OCI-LY7 (cell line): Measurements from ENCODE around the gene ATP5PD. TPM values are rescaled to one million over a fixed set of nuclear protein-coding genes. Genes with fewer than 3 reads are reported as not detected.

Experiments
- BruUV-seq: library from RNA; stranded (reverse); fragments of 400-500 nt; replicated peaks from 2 replicates; lab custom pipeline; 2021; lab: Mats Ljungman, UMichigan
- CTCF ChIA-PET: fragments of 300-600 bp; sonication (Branson Sonifier 250); formaldehyde crosslinking; loops from one replicate; lab custom pipeline; 2022; ENCODE audit warnings: antibody characterized with exemption; ENCODE audit not compliant: unreplicated experiment; lab: Charles Lee
- POLR2A ChIA-PET: fragments of 300-600 bp; sonication (Branson Sonifier 250); formaldehyde crosslinking; loops from one replicate; lab custom pipeline; 2022; ENCODE audit warnings: antibody characterized with exemption; lab: Charles Lee
- DNase-seq: peaks from one replicate; pipeline ENCODE4 v3.0.0-alpha.2; 2015; ENCODE audit warnings: low spot score
- H2AFZ ChIP-seq: fragments of 200-600 bp; sonication (generic), shearing (Covaris generic); 2 replicates; pipeline ENCODE4 v1.6.1; 2014; ENCODE audit warnings: mild to moderate bottlenecking, antibody characterized with exemption, low read length, moderate library complexity
- H3K27ac ChIP-seq: fragments of 200-600 bp; sonication (generic); 2 replicates; pipeline ENCODE4 v1.5.1; 2014; ENCODE audit warnings: mixed run types, low read depth, mild to moderate bottlenecking, moderate library complexity, low read length, inconsistent platforms; ENCODE audit not compliant: poor library complexity, severe bottlenecking
- H3K36me3 ChIP-seq: fragments of 200-600 bp; sonication (generic); 2 replicates; pipeline ENCODE4 v1.6.1; 2014; ENCODE audit warnings: mild to moderate bottlenecking, antibody characterized with exemption, low read length, moderate library complexity, mixed read lengths; ENCODE audit not compliant: insufficient read depth
- H3K4me1 ChIP-seq: fragments of 200-600 bp; sonication (generic); 2 replicates; pipeline ENCODE4 v1.5.1; 2014; ENCODE audit warnings: mild to moderate bottlenecking, low read length; ENCODE audit not compliant: insufficient read depth, poor library complexity, severe bottlenecking
- H3K4me2 ChIP-seq: fragments of 200-600 bp; sonication (generic); 2 replicates; pipeline ENCODE4 v1.6.1; 2014; ENCODE audit warnings: mild to moderate bottlenecking, low read length
- H3K4me3 ChIP-seq: fragments of 200-600 bp; sonication (generic); 2 replicates; pipeline ENCODE4 v1.5.1; 2014; ENCODE audit warnings: mild to moderate bottlenecking, low read depth, low read length; ENCODE audit not compliant: poor library complexity, severe bottlenecking
- H3K79me2 ChIP-seq: fragments of 200-600 bp; sonication (generic); 2 replicates; pipeline ENCODE4 v1.6.1; 2016; ENCODE audit warnings: low read depth, mild to moderate bottlenecking, low read length, moderate library complexity, mixed read lengths; ENCODE audit not compliant: insufficient read depth
- H3K9me2 ChIP-seq: fragments of 200-600 bp; sonication (generic); 2 replicates; pipeline ENCODE4 v1.6.1; 2016; ENCODE audit warnings: mild to moderate bottlenecking, low read length, mixed read lengths; ENCODE audit not compliant: insufficient read depth
- H3K9me3 ChIP-seq: fragments of 200-600 bp; sonication (generic); 2 replicates; pipeline ENCODE4 v1.6.1; 2014; ENCODE audit warnings: mild to moderate bottlenecking, mixed run types, low read length, mixed read lengths
- H4K20me1 ChIP-seq: fragments of 200-600 bp; sonication (generic); 2 replicates; pipeline ENCODE4 v1.6.1; 2014; ENCODE audit warnings: mild to moderate bottlenecking, antibody characterized with exemption, low read length, moderate library complexity, mixed read lengths; ENCODE audit not compliant: insufficient read depth
- CTCF ChIP-seq: fragments of 200-600 bp; sonication (generic); conservative IDR thresholded peaks from 2 replicates; pipeline ENCODE4 v1.5.1; 2014; ENCODE audit warnings: mild to moderate bottlenecking, antibody characterized with exemption, low read length, moderate library complexity, mixed read lengths
- EZH2phosphoT487 ChIP-seq: fragments of 200-600 bp; sonication (generic); IDR thresholded peaks from 2 replicates; pipeline ENCODE4 v1.6.1; 2018; ENCODE audit warnings: low read depth, borderline replicate concordance, mild to moderate bottlenecking, mixed run types, antibody characterized with exemption, low read length, moderate library complexity, mixed read lengths
- intact Hi-C: fragments of 100-400 bp; cut with micrococcal nuclease; formaldehyde crosslinking; loops from one replicate; pipeline ENCODE4 v1.10.0; 2022; ENCODE audit not compliant: unreplicated experiment
- total RNA-seq, 2 experiments: library from RNA; depleted of rRNA in 1 of 2; stranded (reverse); fragments of >200 nt in 1 of 2; shearing (Covaris generic) in 1 of 2; gene quantifications; 2 replicates each; pipeline ENCODE4 v1.2.3, GENCODE V29; 2014 to 2022

The ATP5PD gene
- total RNA-seq, 2 experiments from 2014 or later, result 301 to 317 TPM

GRCh38 chr17:75012346-75013091, 34.2 kb downstream of the ATP5PD start, which contains the start of gene MRPL58:
TSS of gene MRPL58 (plus strand) at chr17:75012670. CDS start at chr17:75012687, 17 bp downstream.
- POLR2A ChIA-PET, result interaction anchor here (0.6 to 3.4 kb wide), 25 partner anchors 8 to 530 kb away, joined by 3 to 27 read pairs (median 5); partner anchors contain the start of genes ATP5PD, CDR2L, FDXR and HID1
- peak; percentile 94 for DNase-seq
- peaks cover 16% of the 10 kb centered on the region for H3K4me1 ChIP-seq

GRCh38 chr17:75012096-75012345, 34.7 kb downstream of the ATP5PD start:
- H3K4me3 ChIP-seq, result peak overlapping the region; percentile 73
- H3K4me2 ChIP-seq, result peak overlapping the region; percentile 50
- no peaks in the 10 kb centered on the region for H3K9me3 ChIP-seq
- POLR2A ChIA-PET, result interaction anchor here (0.6 to 3.4 kb wide), 13 partner anchors 16 to 139 kb away, joined by 3 to 27 read pairs (median 9); partner anchors contain the start of genes ATP5PD, CDR2L, FDXR and HID1
- no peak for TF ChIP-seq EZH2phosphoT487
- no peak for TF ChIP-seq CTCF
- peaks cover 21% of the 10 kb centered on the region for H3K79me2 ChIP-seq
- no peaks in the 10 kb centered on the region for H3K9me2 ChIP-seq
- H3K27ac ChIP-seq, result no peak overlapping the region
- intact Hi-C loops, result loop anchor here (1.0 to 5.0 kb wide), 2 partner anchors 52 to 95 kb away; partner anchors contain the start of gene ARMC7
- peaks cover 16% of the 10 kb centered on the region for H3K4me1 ChIP-seq
- H4K20me1 ChIP-seq, result no peaks in the 10 kb centered on the region
- no peak for DNase-seq
- H2AFZ ChIP-seq, result peak overlapping the region; percentile 90
- peaks cover 13% of the 10 kb centered on the region for H3K36me3 ChIP-seq
- CTCF ChIA-PET, result interaction anchor here (0.6 to 3.2 kb wide), 5 partner anchors 12 to 160 kb away, joined by 3 to 26 read pairs (median 3); no protein-coding TSS in a partner anchor
- TSS peak; percentile 90 for BruUV-seq

More at GRCh38 chr17:75012346-75013091, 34.2 kb downstream of the ATP5PD start, which contains the start of gene MRPL58:
- Histone ChIP-seq H3K4me3 (peak within 1 kb of the TSS; percentile 73), H3K36me3 (peaks cover 16% of the 10 kb centered on the region), H4K20me1 (no peaks in the 10 kb centered on the region), H3K27ac (peak within 1 kb of the TSS; percentile 54), H3K79me2 (peaks cover 21% of the 10 kb centered on the region), H3K9me2 (no peaks in the 10 kb centered on the region), H3K9me3 (no peaks in the 10 kb centered on the region), H3K4me2 (peak within 1 kb of the TSS; percentile 86), H2AFZ (peak within 1 kb of the TSS; percentile 90)
- intact Hi-C loops, result loop anchor here (1.0 to 5.0 kb wide), 3 partner anchors 35 to 95 kb away; partner anchors contain the start of genes ARMC7 and KCTD2
- no TSS peak for BruUV-seq
- TF ChIP-seq EZH2phosphoT487 (no peak), CTCF (peak; percentile 63)
- CTCF ChIA-PET, result interaction anchor here (0.7 to 3.2 kb wide), 9 partner anchors 12 to 192 kb away, joined by 3 to 26 read pairs (median 3); partner anchors contain the start of genes ATP5PD and KCTD2
